ENCODE data around the gene SLC13A3. TPM values are rescaled to one million over a fixed set of nuclear protein-coding genes. Genes with fewer than 3 reads are reported as not detected.

The SLC13A3 gene
- total RNA-seq, 1 donor from 2014 or later: 0.66 TPM

- FAIRE-seq: no peak
- H3K9ac ChIP-seq (ENCODE audit: low read length): no peak overlapping the region
- peaks cover 11% of the 10 kb centered on the region for H3K9me3 ChIP-seq (ENCODE audit: insufficient read depth, low read depth, low read length)
- peaks cover 21% of the 10 kb centered on the region for H3K9me3 Mint-ChIP-seq (ENCODE audit: unreplicated experiment)
- no peak overlapping the region for H3K4me3 Mint-ChIP-seq (ENCODE audit: unreplicated experiment)
- no peaks in the 10 kb centered on the region for H4K20me1 ChIP-seq (ENCODE audit: insufficient read depth, low read length)
- peaks cover 5% of the 10 kb centered on the region for H3K36me3 Mint-ChIP-seq (ENCODE audit: low read depth, unreplicated experiment)
- no peak overlapping the region for H3K4me3 ChIP-seq (ENCODE audit: insufficient read depth, low read depth, low read length)
- H3K27ac Mint-ChIP-seq (ENCODE audit: unreplicated experiment): no peak overlapping the region
- H3K4me1 ChIP-seq (ENCODE audit: insufficient read depth, low read length): no peaks in the 10 kb centered on the region
- H3K36me3 ChIP-seq (ENCODE audit: insufficient read depth, low read length): no peaks in the 10 kb centered on the region
- H3K27ac ChIP-seq (ENCODE audit: low read depth, low read length): no peak overlapping the region
- no peak for DNase-seq (ENCODE audit: low read depth)
- no peak for TF ChIP-seq CTCF (IDR thresholded peaks at IDR 0.05; ENCODE audit: insufficient read depth, low read depth, low read length)
- TF ChIP-seq EZH2 (IDR thresholded peaks at IDR 0.05; ENCODE audit: insufficient read depth, low read length): no peak
- no peaks in the 10 kb centered on the region for H3K27me3 ChIP-seq (ENCODE audit: insufficient read depth, low read length)
- peaks cover 12% of the 10 kb centered on the region for H3K4me1 Mint-ChIP-seq (ENCODE audit: low read depth, unreplicated experiment)
- no peak overlapping the region for H2AFZ ChIP-seq (ENCODE audit: low read depth, low read length)
- no peak overlapping the region for H3K4me2 ChIP-seq (ENCODE audit: low read length)
- H3K27me3 Mint-ChIP-seq (ENCODE audit: low read depth, unreplicated experiment): no peaks in the 10 kb centered on the region
- no peaks in the 10 kb centered on the region for H3K79me2 ChIP-seq (ENCODE audit: insufficient read depth, low read length)
These were observed 19.6 kb upstream of the SLC13A3 start for GRCh38 chr20:46670585-46671584.

GRCh38 chr20:46670228-46670584 is 18.9 kb upstream of the SLC13A3 start:
- Histone ChIP-seq H4K20me1 (ENCODE audit: insufficient read depth, low read length) (no peaks in the 10 kb centered on the region), H3K27ac (ENCODE audit: low read depth, low read length) (no peak overlapping the region), H2AFZ (ENCODE audit: low read depth, low read length) (no peak overlapping the region), H3K9me3 (ENCODE audit: insufficient read depth, low read depth, low read length) (peaks cover 11% of the 10 kb centered on the region), H3K27me3 (ENCODE audit: insufficient read depth, low read length) (no peaks in the 10 kb centered on the region), H3K4me2 (ENCODE audit: low read length) (no peak overlapping the region), H3K36me3 (ENCODE audit: insufficient read depth, low read length) (no peaks in the 10 kb centered on the region), H3K4me3 (ENCODE audit: insufficient read depth, low read depth, low read length) (no peak overlapping the region), H3K79me2 (ENCODE audit: insufficient read depth, low read length) (no peaks in the 10 kb centered on the region), H3K9ac (ENCODE audit: low read length) (no peak overlapping the region), H3K4me1 (ENCODE audit: insufficient read depth, low read length) (no peaks in the 10 kb centered on the region)
- no peak overlapping the region for H3K4me3 Mint-ChIP-seq (ENCODE audit: unreplicated experiment)
- FAIRE-seq: no peak
- no peaks in the 10 kb centered on the region for H3K27me3 Mint-ChIP-seq (ENCODE audit: low read depth, unreplicated experiment)
- H3K27ac Mint-ChIP-seq (ENCODE audit: unreplicated experiment): no peak overlapping the region
- TF ChIP-seq CTCF (IDR thresholded peaks at IDR 0.05; ENCODE audit: insufficient read depth, low read depth, low read length) (no peak), EZH2 (IDR thresholded peaks at IDR 0.05; ENCODE audit: insufficient read depth, low read length) (no peak)
- peaks cover 21% of the 10 kb centered on the region for H3K9me3 Mint-ChIP-seq (ENCODE audit: unreplicated experiment)
- peaks cover 5% of the 10 kb centered on the region for H3K36me3 Mint-ChIP-seq (ENCODE audit: low read depth, unreplicated experiment)
- no peak for DNase-seq (ENCODE audit: low read depth)
- H3K4me1 Mint-ChIP-seq (ENCODE audit: low read depth, unreplicated experiment): peaks cover 12% of the 10 kb centered on the region

Data from astrocyte (in vitro differentiated cells and primary cell).